HS-5 (cell line): ENCODE data around the gene PRKAR1B.

Source experiments
- DNase-seq: peaks from one replicate; pipeline ENCODE4 v3.0.0-alpha.2; 2012; ENCODE audit warnings: low read depth

The PRKAR1B gene

DNA sequence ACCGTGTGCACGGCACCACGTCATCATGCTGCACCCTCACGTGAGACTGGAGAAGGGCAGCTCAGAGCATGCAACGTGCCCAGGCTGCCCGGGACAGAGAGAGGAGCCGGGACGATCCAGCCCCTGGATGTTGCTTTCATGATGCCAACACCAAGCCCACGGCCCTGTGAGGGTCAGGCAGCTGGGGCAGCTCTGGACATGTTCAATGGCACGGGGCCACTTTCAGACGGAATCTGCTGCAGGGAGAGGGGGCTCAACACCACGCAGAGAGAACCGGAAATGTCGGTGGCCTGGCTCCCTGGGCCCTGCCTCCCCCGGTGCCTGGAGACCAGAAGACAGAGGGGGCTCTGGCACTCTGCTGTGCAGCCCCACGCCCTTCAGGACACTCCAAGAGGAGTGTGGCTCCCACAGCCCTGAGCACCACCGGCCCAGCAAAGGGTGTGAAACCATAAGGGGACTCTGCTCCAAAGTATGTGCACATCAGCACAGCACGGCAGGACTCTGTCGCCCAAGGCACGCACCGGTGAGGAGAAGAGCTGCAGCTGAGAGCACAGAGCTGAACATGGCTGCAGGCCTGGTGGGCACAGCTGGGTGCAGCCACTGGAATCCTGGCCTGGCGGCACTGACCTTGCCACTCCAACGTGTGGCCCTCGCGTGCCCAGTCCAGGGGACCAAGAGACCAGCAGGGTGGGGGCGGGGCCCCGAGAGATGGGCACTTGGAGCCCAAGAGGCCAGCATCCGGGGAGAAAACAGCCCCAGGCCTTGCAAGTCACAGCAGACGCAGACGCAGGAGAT is 137.1 kb downstream of the PRKAR1B start:
- DNase-seq, result no peak

DNA sequence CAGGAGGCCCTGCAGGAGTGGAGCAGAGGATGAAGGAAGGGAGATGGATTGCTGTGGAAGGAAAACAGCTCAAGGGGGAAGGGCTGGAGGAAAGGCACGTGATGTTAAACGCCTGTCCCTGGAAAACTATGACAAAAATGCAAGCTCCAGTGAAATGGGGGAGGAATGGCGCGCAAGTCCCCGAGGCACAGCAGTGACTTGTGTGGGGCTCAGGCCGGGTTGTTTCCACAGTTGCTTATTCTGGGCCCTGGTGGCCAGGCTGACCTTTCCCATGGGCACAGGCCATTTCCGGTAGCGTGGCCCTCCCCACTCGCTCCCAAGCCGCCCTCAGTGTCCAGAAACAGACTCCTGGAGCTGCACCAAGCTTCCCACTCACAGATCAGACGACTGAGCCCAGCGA is 139.3 kb downstream of the PRKAR1B start:
- no peak for DNase-seq

DNA sequence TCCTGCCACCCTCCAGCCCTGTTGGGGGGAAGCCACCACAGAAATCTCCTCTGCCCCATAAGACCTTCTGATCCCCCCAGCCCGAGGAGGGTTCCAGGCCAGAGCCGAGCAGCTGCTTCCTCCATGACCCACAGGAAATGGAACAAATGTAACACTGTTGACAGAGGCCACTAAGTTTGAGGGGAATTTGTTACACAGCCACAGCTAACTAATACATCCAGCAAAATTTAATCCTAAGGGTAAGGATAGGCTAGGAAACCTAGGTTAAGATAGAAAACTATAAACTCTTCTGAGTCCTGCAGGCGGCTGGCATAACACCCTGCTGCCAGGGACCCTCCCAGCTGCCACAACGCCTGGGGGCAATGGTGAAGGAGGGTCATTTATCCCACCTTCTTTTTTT is 140.6 kb downstream of the PRKAR1B start:
- no peak for DNase-seq

DNA sequence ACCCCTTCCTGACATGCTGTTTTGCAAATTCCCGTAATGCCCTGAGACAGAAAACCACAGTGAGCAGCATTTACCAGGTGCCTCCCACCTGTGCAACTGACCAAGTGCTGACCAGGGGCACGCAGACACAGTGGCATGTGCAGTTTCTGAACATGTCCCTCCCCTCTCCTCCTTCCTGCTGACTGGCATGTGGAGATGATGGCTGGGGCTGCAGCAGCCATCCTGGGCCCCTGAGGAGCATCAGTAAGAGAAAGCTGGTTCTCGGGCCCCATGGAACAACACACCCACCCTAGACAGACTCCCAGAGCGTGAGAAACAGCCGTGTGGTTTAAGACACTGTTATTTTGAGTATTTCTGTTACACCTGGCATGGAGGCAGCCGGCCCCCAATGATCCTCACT is 141.2 kb downstream of the PRKAR1B start:
- DNase-seq, result no peak

DNA sequence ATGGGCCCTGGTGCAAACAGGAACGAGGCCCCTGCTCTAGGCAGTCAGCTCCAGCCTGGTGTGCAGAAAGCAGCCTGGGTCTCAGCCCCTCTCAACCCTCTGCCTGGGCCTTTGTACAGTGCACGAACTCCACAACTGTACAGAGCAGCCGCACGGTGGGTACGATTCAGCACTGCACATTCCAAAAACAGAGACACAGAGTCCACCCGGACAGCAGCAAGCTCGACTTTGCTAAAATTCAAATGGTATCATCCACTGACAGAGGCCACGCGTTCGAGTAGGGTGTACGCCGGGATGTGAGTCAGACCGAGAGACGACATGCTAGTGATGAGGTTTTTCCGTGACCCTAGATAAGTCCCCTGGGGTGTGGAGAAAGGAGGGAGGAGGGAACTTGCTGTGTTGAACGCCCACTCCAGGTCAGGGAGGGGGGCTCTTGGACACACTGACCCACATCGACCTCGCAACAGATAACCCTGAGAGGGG is 141.8 kb downstream of the PRKAR1B start:
- DNase-seq, result no peak

DNA sequence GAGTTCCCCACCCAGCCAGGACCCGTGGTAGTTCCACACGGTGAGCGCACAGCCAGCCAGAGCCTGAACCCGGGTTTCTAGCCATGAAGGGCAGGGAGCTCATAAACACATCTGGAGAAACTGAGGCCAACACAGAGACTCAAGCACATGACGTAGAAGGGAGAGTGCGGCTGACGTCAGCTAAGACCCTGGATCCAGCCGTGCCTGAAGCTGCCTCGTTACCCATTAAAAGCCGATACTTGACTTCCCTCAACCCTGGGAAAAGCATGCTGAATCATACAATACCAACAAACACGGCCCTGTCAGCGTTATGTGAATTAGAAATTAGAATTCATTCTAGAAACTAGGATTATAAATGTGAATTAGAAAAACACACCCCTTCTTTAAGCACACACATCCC is 142.3 kb downstream of the PRKAR1B start:
- DNase-seq, result no peak

DNA sequence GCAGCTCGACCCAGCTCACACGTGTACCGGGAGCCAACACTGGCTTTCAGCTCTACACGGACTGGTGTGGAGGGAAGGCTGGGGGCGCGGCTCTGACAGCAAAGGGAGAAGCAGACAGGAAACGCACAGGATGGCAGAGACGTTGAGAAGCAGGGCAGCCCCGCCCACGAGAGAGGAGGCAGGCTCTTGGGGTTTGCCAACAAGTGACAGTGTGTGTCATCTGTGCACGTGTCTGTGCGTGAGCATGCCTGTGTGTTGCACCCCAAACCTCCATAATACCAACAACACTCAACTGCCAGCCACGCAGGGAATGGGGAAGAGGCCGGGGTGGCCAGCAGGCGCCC is 143.0 kb downstream of the PRKAR1B start:
- DNase-seq, result no peak

DNA sequence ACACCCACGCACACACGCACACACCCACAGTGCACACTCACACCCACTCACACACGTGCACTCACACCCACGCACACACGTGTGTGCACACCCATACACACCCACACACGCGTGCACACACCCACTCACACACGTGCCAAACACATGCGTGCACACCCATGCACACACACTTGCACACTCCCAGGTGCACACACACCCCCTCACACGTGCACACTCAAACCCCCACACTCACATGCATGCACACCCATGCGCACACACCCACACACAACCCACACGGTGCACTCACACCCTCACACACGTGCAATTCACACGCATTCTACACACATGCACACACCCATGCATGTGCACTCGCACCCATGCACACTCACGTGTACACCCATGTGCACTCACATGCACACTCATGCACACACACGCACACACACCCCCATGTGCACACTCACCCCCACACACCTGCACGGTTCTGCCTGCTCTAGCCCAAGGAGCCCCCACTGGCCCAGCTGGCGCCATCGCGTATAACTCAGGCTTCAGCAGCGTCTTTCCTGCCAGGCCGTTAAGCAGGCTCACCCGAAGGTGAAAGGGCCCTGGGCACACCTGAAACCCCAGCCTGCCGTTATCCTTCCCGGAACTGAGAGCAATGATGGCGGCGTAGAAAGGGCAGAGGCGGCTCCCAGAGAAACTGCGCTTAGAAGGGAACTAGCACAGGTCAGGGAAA is 143.5 kb downstream of the PRKAR1B start:
- no peak for DNase-seq

DNA sequence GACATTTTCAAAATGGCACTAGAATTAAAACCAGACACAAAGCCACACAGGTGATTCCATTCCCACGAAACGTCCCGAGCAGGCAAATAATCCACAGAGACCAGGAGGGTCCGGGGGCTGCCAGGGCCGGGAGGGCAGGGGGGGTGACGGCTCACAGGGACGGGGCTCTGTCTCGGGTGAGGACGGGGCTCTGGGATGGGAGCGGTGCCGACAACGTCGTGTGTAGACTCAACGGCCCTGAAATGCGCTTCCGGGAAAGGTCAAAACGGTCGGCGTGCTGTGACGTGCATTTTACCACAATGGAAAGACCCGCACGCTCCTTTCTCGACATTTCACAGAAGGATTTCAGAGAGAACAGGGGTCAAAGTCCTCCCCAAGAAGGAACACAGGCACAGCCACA is 144.2 kb downstream of the PRKAR1B start:
- DNase-seq, result no peak

DNA sequence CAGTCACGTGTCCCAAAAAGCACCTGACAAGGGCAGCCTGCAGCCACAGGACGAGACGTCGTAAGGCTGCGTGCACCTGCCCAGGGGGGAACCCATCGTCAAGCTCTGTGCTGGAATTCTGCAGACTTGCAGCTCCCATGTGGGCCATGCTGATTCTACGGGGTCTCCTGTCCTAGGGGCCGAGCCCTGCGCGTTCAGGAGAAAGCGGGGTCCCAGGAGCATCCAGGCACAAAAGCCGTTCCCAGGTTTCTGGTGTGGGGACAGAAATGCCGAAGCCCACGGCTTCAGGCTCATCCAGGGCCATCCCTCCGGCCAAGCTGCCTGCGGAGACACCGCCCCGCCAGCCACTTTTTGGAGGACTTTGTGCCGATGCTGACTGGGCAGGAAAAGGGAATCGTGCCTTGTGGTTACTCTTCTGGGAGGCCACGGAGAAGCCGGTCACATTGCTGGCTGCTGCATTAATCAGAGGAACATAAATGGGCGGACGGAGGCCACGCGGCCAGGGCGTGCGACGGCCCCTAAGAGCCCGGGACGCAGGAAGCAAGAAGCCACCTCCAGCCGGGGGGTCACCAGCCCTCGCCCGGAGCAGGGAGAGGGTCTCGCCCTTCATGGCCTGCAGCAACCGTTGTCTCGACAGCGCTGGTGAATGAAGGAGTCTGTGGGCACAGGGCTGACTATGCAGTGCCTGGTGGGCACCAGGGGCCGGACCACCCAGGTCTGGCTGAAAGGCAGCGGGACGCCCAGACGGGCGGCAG is 144.8 kb downstream of the PRKAR1B start:
- no peak for DNase-seq

DNA sequence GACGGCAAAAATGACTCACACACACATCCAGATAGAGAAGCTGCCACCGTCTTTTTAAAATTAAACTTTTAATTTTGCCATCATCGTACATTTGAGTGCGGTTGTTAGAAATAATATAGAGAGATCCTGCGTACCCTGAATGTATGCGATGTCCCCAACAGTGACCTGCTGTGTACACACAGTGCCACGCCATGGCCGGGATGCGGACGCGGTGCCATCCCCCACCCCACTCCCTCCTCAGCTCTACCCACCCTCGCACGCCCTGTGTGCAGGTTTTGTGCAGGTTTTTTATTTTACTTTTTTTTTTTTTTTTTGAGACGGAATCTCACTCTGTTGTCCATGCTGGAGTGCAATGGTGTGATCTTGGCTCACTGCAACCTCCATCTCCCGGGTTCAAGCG is 148.7 kb downstream of the PRKAR1B start:
- DNase-seq, result no peak

DNA sequence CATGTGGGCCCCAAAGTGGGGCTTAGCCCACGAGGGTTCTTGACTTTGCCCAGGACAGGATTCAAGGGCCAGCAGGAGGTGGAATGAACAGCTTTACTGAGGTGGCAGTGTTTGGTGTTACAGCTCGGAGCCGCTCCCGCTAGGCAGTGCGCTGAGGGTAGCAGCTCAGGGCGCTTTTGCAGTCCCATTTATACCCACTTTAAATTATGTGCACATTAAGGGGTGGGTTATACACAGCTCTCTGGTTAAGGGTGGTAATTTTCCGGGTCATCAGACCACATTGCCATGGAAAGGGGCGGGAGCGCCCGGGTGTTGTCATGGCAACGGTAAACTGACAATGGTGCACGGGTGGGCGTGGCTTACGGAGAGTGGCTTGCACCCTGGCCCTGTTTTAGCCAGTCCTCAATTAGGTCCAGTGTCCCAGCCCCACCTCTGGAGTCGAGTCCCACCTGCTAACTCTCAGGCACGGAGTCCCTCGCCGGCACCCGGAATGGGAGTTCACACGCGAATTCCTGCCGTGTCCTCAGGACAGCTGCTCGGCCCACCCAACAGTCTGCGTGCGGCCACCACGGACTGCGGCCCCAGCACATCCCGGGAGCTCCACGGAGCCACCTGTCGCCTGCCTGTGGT is 149.2 kb downstream of the PRKAR1B start:
- no peak for DNase-seq

DNA sequence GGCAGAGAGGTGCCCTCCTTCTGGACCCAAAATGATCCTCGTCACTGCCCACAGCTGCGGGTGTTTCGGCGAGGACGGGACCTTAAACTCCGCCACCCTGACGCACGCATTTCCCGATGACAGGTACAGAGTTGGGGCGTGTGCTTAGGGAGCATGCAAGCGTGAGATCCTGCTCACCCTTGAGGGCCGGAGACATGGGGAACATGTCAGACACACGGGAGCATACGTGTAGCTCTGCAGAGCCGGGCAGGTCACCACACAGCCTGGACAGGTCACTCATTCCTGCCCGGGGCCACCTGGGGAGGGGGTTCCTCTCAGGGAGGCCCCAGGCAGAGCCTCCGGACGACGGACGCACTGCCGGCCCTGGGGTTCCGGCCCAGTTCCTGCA is 149.8 kb downstream of the PRKAR1B start:
- no peak for DNase-seq

DNA sequence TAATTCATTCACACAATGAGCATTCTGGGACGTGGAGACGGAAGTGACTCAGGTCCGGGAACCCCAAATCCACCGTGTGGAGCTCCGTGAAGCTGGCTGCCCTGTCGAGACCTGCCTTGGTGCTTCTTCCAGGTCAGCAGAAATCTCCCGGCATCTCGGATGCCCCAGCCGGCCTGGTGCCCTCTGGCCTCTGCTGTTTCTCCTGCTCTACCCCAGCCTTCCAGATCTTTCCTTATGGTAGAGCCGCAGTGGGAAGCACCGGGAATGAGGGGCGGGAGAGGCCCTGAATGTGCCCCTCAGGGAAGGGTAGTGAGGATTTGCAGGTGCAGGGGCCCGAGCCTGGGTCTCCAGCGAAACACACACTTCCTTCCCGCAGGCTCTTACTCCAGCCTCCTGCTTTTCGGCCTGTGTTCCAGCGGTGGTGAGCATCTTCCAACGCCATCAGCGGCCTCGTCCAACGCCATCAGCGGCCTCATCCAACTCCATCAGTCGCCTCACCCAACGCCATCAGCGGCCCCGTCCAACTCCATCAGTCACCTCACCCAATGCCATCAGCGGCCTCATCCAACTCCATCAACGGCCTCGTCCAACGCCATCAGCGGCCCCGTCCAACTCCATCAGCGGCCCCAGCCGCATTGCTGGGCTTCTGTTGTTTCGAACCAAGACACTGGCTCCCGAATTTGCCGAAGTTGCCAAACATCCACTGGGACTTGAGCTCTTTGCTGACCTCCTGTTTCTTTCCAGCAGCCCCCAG is 150.4 kb downstream of the PRKAR1B start:
- DNase-seq, result no peak

DNA sequence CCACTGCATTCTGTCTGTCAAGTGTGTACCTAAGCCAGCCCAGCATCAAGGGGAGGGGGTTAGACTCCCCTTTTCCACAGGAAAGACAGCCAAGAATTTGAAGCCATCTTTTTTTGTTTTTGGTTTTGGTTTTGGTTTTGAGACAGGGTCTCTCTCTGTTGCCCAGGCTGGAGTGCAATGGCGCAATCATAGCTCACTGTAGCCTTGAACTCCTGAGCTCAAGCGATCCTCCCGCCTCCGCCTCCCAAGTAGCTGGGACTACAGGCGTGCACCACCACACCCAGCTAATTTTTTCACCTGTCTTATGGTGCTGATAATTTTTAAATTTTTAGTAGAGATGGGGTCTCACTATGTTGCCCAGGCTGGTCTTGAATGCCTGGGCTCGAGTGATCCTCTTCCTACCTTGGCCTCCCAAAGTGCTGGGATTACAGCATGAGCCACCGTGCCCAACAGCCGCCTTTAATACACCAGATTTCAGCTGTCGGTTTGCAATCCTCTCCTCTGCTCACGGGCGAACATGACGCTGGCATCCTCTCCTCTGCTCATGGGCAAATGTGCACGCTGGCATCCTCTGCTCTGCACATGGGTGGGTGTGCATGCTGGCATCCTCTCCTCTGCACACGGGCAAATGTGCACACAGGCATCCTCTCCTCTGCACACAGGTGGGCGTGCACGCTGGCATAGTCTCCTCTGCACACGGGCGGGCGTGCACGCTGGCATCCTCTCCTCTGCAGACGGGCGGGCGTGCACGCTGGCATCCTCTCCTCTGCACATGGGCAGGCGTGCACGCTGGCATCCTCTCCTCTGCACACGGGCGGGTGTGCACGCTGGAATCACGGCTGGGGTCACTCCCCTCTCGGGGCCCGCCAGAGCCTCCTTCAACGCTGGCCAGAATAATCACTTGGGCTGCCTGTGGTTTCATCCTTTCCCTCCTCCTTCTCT is 151.4 kb downstream of the PRKAR1B start:
- no peak for DNase-seq

DNA sequence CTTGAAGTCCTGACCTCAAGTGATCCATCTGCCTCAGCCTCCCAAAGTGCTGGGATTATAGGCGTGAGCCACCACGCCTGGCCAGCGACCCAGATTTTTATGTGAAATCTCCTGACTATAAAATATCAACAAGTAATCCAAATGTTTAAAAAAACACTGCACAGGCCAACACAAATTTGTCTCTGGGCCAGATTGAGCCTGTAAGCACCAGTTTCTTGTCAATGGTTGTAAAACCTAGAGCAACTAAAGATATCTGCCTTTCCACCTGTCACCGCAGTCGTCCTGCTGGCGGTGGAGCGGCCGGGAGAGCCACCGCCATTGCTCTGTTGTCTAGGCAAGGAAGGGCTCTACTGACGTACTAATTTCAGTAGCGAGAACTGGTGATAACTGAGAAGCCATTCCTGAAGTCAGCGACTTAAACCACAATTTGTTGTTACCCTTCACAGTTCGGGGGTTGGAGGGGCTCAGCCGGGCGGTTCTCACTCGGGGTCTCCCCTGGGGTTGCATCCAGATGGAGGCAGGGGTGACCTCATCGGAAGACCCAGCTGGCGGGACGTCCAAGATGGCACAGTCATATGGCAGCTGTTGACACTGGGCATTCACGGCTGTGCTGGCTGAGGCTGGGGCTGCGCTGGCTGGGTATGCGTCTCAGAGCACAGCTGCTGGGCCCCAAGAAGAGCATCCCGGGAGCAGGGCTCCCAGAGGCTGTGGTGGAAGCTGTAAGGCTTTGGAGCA is 152.3 kb downstream of the PRKAR1B start:
- DNase-seq, result no peak

DNA sequence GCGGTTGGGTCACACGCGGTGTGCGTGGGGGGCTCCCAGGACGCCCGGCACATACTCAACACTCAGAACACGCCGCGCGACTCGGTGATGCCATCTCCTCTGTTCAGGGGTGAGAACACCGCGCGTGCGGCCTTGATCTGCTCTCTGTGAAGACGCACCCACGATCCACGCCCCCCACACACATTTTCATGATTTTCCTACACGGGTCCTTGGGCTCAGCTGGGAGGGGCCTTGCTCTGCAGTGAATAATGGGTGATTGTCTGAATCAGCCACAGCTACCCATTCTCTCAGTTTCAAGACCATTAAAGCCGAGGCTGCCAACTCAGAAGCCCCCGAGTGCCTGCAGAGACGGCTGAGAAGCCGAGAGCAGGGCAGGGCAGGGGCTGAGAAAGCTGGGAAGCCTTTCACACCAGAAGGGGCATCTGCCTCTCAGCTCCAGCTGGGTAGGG is 153.1 kb downstream of the PRKAR1B start:
- DNase-seq, result no peak

DNA sequence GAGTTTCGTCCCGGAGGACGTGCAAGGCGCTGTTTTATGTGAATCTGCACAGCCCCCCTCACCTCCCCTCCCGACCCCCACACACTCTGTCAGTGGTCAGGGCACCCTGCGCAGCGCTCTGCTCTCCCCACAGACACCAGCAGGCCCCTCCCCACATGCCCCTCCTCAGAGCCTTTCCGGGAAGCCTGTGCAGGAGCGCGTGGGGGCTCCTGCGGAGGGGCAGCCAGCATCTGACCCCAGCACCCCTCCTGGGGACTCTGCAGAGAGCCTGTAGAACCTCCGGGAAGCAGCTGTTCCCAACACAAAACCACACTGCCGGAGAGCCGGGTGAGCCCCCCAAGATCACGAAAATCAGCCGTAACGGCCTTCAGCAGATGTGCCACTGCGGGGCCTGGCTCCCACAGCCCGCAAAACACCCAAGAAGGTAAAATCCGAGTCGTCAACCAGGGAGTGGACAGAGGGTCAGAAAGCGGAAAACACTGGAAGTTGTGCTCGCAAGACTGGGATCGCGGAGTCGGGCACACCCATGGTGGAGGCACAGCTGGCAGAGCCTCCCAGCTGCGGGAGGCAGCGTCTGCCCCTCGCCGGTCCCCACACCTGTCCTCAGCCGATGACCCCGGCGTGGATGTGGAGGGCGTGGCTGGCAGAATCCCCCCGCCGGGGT is 153.7 kb downstream of the PRKAR1B start:
- no peak for DNase-seq
